T-helper 2 cell treated with Interferon-gamma antibody and Interleukin-4, amounts not matched to agents 100 ng/mL and 5 ng/mL, for 36 hours (primary cell): ENCODE measurements around the gene SHKBP1. TPM values are rescaled to one million over a fixed set of nuclear protein-coding genes. Genes with fewer than 3 reads are reported as not detected.
"Not testable (repeated sequence)": the region's sequence is repeated elsewhere in the genome, so short reads cannot be mapped to it uniquely, and the experiment has no call there.

Experiments used
- intact Hi-C: fragments of 100-400 bp; cut with micrococcal nuclease; formaldehyde crosslinking; loops from one replicate; pipeline ENCODE4 v1.15.1; 2023
- total RNA-seq: library from RNA; stranded (reverse); gene quantifications from 2 replicates; pipeline ENCODE4 v1.2.3, GENCODE V29; 2022

The SHKBP1 gene
- total RNA-seq, 1 donor from 2014 or later, result 141 TPM

- intact Hi-C loops, result no loop called here
Measured at GRCh38 chr19:40553885-40554857, 22.5 kb upstream of the SHKBP1 start.

GRCh38 chr19:40555978-40556689, 20.5 kb upstream of the SHKBP1 start:
- intact Hi-C loops, result no loop called here

- intact Hi-C loops, result no loop called here
Measured at GRCh38 chr19:40556953-40557530, 19.6 kb upstream of the SHKBP1 start.

- intact Hi-C loops, result no loop called here
Measured at GRCh38 chr19:40559394-40559793, 17.3 kb upstream of the SHKBP1 start.

GRCh38 chr19:40560092-40560507, 16.6 kb upstream of the SHKBP1 start:
- intact Hi-C loops, result no loop called here

GRCh38 chr19:40561947-40562346, 14.7 kb upstream of the SHKBP1 start:
- intact Hi-C loops, result no loop called here

GRCh38 chr19:40564535-40564934, 12.1 kb upstream of the SHKBP1 start:
- intact Hi-C loops, result not testable (repeated sequence)

- intact Hi-C loops, result no loop called here
Measured at GRCh38 chr19:40565355-40565754, 11.3 kb upstream of the SHKBP1 start.

- intact Hi-C loops, result no loop called here
Measured at GRCh38 chr19:40565910-40566495, 10.7 kb upstream of the SHKBP1 start.

- intact Hi-C loops, result no loop called here
Measured at GRCh38 chr19:40567040-40567749, 9.5 kb upstream of the SHKBP1 start.

- intact Hi-C loops, result no loop called here
Measured at GRCh38 chr19:40567750-40568494, 8.8 kb upstream of the SHKBP1 start.

GRCh38 chr19:40570313-40571004, 6.2 kb upstream of the SHKBP1 start:
- intact Hi-C loops, result loop anchor here (1.0 to 5.0 kb wide), 2 partner anchors 42 to 126 kb away; partner anchors contain the start of gene SERTAD3

GRCh38 chr19:40571005-40571318, 5.7 kb upstream of the SHKBP1 start:
- intact Hi-C loops, result loop anchor here (5.0 kb wide), 1 partner anchor 41 kb away; no protein-coding TSS in a partner anchor

- intact Hi-C loops, result loop anchor here (5.0 kb wide), 1 partner anchor 40 kb away; no protein-coding TSS in a partner anchor
Measured at GRCh38 chr19:40571831-40572495, 4.7 kb upstream of the SHKBP1 start.

- intact Hi-C loops, result no loop called here
Measured at GRCh38 chr19:40575326-40575725, 1.3 kb upstream of the SHKBP1 start.

GRCh38 chr19:40576151-40576584, 505 bp upstream of the SHKBP1 start:
- intact Hi-C loops, result loop anchor here (2.0 kb wide), 2 partner anchors 23 to 47 kb away; no protein-coding TSS in a partner anchor

- intact Hi-C loops, result no loop called here
Measured at GRCh38 chr19:40578442-40578908, 1.8 kb downstream of the SHKBP1 start.

- intact Hi-C loops, result no loop called here
Measured at GRCh38 chr19:40580619-40581018, 3.9 kb downstream of the SHKBP1 start.

- intact Hi-C loops, result no loop called here
Measured at GRCh38 chr19:40581531-40581930, 4.9 kb downstream of the SHKBP1 start.
